PC-9 (cell line): ENCODE measurements around the gene KLHL26. TPM values are rescaled to one million over a fixed set of nuclear protein-coding genes. Genes with fewer than 3 reads are reported as not detected.

Experiments
- BruUV-seq: library from RNA; stranded (reverse); fragments of 400-500 nt; replicated peaks from 2 replicates; lab custom pipeline; 2021; lab: Mats Ljungman, UMichigan
- CTCF ChIA-PET: fragments of 300-600 bp; sonication (Branson Sonifier 250); formaldehyde crosslinking; loops from one replicate; lab custom pipeline; 2022; ENCODE audit warnings: antibody characterized with exemption; lab: Charles Lee
- POLR2A ChIA-PET: fragments of 300-600 bp; sonication (Branson Sonifier 250); formaldehyde crosslinking; loops from one replicate; lab custom pipeline; 2022; ENCODE audit warnings: antibody characterized with exemption; ENCODE audit not compliant: unreplicated experiment; lab: Charles Lee
- DNase-seq, 2 experiments: peaks; one replicate each; pipeline versions ENCODE4 v3.0.0 to v3.0.0-alpha.2; 2015 to 2022; ENCODE audit warnings: mixed read lengths in 1 of 2
- H2AFZ ChIP-seq: fragments of 200-600 bp; sonication (generic); 2 replicates; pipeline ENCODE4 v1.8.1; 2017; ENCODE audit warnings: antibody characterized with exemption
- H3F3A ChIP-seq: fragments of 200-600 bp; sonication (generic); 2 replicates; pipeline ENCODE4 v1.8.1; 2017; ENCODE audit warnings: antibody characterized with exemption, mild to moderate bottlenecking, low read depth; ENCODE audit not compliant: insufficient read depth
- H3K27ac ChIP-seq: fragments of 200-600 bp; sonication (generic); 2 replicates; pipeline ENCODE4 v1.6.1; 2016; ENCODE audit warnings: mixed run types
- H3K27me3 ChIP-seq: fragments of 200-600 bp; sonication (generic); 2 replicates; pipeline ENCODE4 v1.6.1; 2016; ENCODE audit warnings: low read depth, mixed run types; ENCODE audit not compliant: insufficient read depth
- H3K36me3 ChIP-seq: fragments of 200-600 bp; sonication (generic); 2 replicates; pipeline ENCODE4 v1.6.1; 2016; ENCODE audit warnings: low read depth, mixed run types
- H3K4me1 ChIP-seq: fragments of 200-600 bp; sonication (generic); replicated peaks from 2 replicates; pipeline ENCODE4 v1.6.1; 2016; ENCODE audit warnings: mixed run types; ENCODE audit not compliant: insufficient read depth
- H3K4me2 ChIP-seq: fragments of 200-600 bp; sonication (generic); 2 replicates; pipeline ENCODE4 v1.6.1; 2017; ENCODE audit warnings: mixed run types
- H3K4me3 ChIP-seq: fragments of 200-600 bp; sonication (generic); 2 replicates; pipeline ENCODE4 v1.6.1; 2016; ENCODE audit warnings: mixed run types
- H3K79me2 ChIP-seq: fragments of 200-600 bp; sonication (generic); 2 replicates; pipeline ENCODE4 v1.6.1; 2017; ENCODE audit warnings: low read depth, mixed run types
- H3K9me2 ChIP-seq: fragments of 200-600 bp; sonication (generic); 2 replicates; pipeline ENCODE4 v1.8.1; 2017; ENCODE audit warnings: mild to moderate bottlenecking; ENCODE audit not compliant: insufficient read depth
- H3K9me3 ChIP-seq: fragments of 200-600 bp; sonication (generic); 2 replicates; pipeline ENCODE4 v1.8.1; 2016; ENCODE audit warnings: low read depth; ENCODE audit not compliant: insufficient read depth
- H4K20me1 ChIP-seq: fragments of 200-600 bp; sonication (generic); 2 replicates; pipeline ENCODE4 v1.8.1; 2017; ENCODE audit not compliant: insufficient read depth
- EZH2 ChIP-seq: fragments of 200-600 bp; sonication (generic); IDR thresholded peaks from 2 replicates; pipeline ENCODE4 v1.8.0; 2017; ENCODE audit warnings: antibody characterized with exemption, low read depth
- intact Hi-C: fragments of 100-400 bp; cut with micrococcal nuclease; formaldehyde crosslinking; loops from one replicate; pipeline ENCODE4 v1.10.0; 2022; ENCODE audit not compliant: unreplicated experiment
- total RNA-seq: library from RNA; stranded (reverse); gene quantifications from 2 replicates; pipeline ENCODE4 v1.2.3, GENCODE V29; 2021
- TF ChIP-seq, protein P1 (sequence below): fragments of 200-600 bp; sonication (generic); conservative IDR thresholded peaks from 2 replicates; pipeline ENCODE4 v1.6.1; 2017; ENCODE audit warnings: mixed run types, antibody characterized with exemption, mild to moderate bottlenecking, moderate library complexity

The KLHL26 gene
- total RNA-seq, 1 experiment from 2014 or later, result 11.8 TPM

DNA sequence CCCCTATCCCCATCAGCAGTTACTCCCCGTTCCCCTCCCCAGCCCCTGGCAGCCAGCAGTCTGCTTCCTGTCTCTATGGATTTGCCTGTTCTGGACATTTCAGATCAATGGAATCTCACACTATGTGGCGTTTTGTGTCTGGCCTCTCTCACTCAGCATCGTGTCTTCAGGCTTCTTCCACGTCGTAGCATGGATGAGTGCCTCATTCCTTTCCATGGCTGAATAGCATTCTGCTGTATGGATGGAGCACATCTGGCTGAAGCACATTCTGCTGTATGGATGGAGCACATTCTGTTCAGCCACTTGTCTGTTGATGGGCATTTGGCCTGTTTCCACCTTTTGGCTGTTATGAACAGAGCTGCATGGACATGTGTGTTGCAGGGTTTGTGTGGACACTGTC lies 76.2 kb downstream of the KLHL26 start:
- 0 out of 2 replicates have a peak, but pooled peaks cover under 1% of the 10 kb centered on the region for H3K79me2 ChIP-seq
- no peaks in the 10 kb centered on the region for H3F3A ChIP-seq
- no TSS peak for BruUV-seq
- no peak overlapping the region for H3K4me3 ChIP-seq
- H3K9me3 ChIP-seq, result no peaks in the 10 kb centered on the region
- no peak overlapping the region for H2AFZ ChIP-seq
- H3K9me2 ChIP-seq, result no peaks in the 10 kb centered on the region
- ChIA-PET CTCF (no interaction called here), POLR2A (no interaction called here)
- no peaks in the 10 kb centered on the region for H3K4me1 ChIP-seq
- H3K4me2 ChIP-seq, result no peak overlapping the region
- H4K20me1 ChIP-seq, result peaks cover 42% of the 10 kb centered on the region
- no peak for DNase-seq
- TF ChIP-seq, protein P1, sequence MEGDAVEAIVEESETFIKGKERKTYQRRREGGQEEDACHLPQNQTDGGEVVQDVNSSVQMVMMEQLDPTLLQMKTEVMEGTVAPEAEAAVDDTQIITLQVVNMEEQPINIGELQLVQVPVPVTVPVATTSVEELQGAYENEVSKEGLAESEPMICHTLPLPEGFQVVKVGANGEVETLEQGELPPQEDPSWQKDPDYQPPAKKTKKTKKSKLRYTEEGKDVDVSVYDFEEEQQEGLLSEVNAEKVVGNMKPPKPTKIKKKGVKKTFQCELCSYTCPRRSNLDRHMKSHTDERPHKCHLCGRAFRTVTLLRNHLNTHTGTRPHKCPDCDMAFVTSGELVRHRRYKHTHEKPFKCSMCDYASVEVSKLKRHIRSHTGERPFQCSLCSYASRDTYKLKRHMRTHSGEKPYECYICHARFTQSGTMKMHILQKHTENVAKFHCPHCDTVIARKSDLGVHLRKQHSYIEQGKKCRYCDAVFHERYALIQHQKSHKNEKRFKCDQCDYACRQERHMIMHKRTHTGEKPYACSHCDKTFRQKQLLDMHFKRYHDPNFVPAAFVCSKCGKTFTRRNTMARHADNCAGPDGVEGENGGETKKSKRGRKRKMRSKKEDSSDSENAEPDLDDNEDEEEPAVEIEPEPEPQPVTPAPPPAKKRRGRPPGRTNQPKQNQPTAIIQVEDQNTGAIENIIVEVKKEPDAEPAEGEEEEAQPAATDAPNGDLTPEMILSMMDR, result no peak
- TF ChIP-seq EZH2, result no peak
- no peaks in the 10 kb centered on the region for H3K36me3 ChIP-seq
- intact Hi-C loops, result no loop called here
- H3K27me3 ChIP-seq, result no peaks in the 10 kb centered on the region
- no peak overlapping the region for H3K27ac ChIP-seq

DNA sequence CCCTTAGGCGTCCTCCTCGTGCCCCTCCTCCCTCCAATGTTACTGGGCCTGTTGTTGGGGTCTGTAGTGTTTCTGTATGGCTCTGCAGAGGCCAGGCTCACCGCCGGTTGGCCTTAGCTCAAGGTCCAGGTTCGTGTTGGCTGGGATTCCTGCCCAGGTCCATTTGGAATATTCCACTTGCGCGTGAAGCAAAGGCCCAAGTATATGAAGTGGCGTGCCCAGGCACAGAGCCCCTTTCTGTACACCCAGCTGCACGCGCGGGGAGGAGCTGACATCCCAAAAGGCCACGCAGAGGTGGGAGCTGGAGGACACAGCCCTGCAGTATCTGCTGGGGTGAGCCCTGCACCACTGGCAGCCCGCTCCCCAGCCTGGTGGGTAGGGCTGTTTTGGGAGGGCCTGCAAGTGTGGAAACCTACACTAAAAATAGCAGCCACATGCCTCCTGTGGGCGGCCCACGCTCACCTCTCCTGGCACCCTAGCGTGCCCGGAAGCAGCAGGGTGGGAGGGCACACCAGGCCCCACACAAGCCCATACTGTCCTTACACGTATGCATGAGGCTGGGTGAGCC lies 76.8 kb downstream of the KLHL26 start:
- ChIA-PET POLR2A (no interaction called here), CTCF (no interaction called here)
- intact Hi-C loops, result no loop called here
- no peaks in the 10 kb centered on the region for H3F3A ChIP-seq
- DNase-seq, result no peak
- TF ChIP-seq, protein P1, result no peak
- no peak for TF ChIP-seq EZH2
- no peak overlapping the region for H3K27ac ChIP-seq
- H3K27me3 ChIP-seq, result no peaks in the 10 kb centered on the region
- H4K20me1 ChIP-seq, result peaks cover 46% of the 10 kb centered on the region
- no peaks in the 10 kb centered on the region for H3K4me1 ChIP-seq
- no peaks in the 10 kb centered on the region for H3K36me3 ChIP-seq
- no peak overlapping the region for H3K4me3 ChIP-seq
- H2AFZ ChIP-seq, result no peak overlapping the region
- no peaks in the 10 kb centered on the region for H3K9me3 ChIP-seq
- no peaks in the 10 kb centered on the region for H3K79me2 ChIP-seq
- H3K4me2 ChIP-seq, result no peak overlapping the region
- no peaks in the 10 kb centered on the region for H3K9me2 ChIP-seq
- BruUV-seq, result no TSS peak

DNA sequence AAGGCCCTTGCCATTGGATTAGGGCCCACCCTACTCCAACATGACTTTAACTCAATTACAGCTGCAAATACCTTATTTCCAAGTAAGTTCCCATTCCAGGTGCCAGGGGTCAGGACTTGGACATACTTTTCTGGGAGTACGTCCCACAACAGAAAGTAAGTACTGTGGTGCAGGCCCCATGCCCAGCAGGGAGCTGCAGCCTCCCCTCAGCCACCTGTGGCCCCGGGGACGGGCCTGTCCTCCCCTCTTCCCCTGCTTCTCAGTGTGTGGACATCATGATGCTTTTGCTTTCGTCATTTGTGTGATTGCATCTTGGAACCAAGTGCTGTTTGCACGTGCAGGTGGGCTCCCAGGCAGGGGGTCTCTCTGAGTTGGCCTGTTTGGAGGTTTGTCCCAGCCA lies 78.6 kb downstream of the KLHL26 start:
- Histone ChIP-seq H3F3A (no peaks in the 10 kb centered on the region), H2AFZ (no peak overlapping the region), H3K4me3 (no peak overlapping the region), H3K9me2 (no peaks in the 10 kb centered on the region), H3K79me2 (no peaks in the 10 kb centered on the region), H3K27ac (no peak overlapping the region), H3K4me2 (no peak overlapping the region), H3K4me1 (no peaks in the 10 kb centered on the region), H4K20me1 (peaks cover 41% of the 10 kb centered on the region), H3K27me3 (no peaks in the 10 kb centered on the region), H3K36me3 (no peaks in the 10 kb centered on the region), H3K9me3 (no peaks in the 10 kb centered on the region)
- no TSS peak for BruUV-seq
- DNase-seq, result no peak
- intact Hi-C loops, result no loop called here
- POLR2A ChIA-PET, result no interaction called here
- no peak for TF ChIP-seq EZH2
- TF ChIP-seq, protein P1, result no peak
- CTCF ChIA-PET, result no interaction called here
